Ramos (cell line): ENCODE measurements around the gene ADCYAP1R1.

ENCODE experiments used
- in situ Hi-C: fragments of 300-500 bp; cut with MboI; formaldehyde crosslinking; loops from one replicate; pipeline ENCODE4 v1.14.3; 2022; ENCODE audit warnings: low sequenced_read_pairs; ENCODE audit not compliant: unreplicated experiment

Gene ADCYAP1R1

GRCh38 chr7:31080763-31081162 is 28.7 kb downstream of the ADCYAP1R1 start:
- in situ Hi-C loops: no loop called here

- in situ Hi-C loops: no loop called here
Observed at GRCh38 chr7:31082017-31082416, 29.9 kb downstream of the ADCYAP1R1 start.

GRCh38 chr7:31082447-31082846 is 30.3 kb downstream of the ADCYAP1R1 start:
- in situ Hi-C loops: no loop called here

- in situ Hi-C loops: no loop called here
Observed at GRCh38 chr7:31083210-31083786, 31.2 kb downstream of the ADCYAP1R1 start.

DNA sequence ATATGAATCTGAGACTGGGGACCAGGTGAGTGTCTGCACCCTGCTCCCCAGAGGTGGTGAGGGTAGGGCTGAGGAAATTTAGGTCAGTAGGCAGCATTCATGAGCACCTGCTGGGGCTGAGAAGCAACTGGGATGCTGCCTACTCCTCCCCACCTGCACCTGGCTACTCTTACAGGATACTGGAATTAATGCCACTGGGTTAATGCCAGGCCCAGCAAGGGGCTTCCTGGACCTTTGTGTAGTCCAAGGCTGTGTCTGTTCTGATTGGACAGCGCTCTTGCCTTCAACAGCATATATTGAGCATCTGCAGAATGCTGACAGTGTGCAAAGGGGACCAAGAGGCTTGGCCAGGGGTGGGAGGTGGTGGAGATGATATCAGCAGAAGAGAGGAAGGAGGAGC is 32.1 kb downstream of the ADCYAP1R1 start:
- in situ Hi-C loops: no loop called here

DNA sequence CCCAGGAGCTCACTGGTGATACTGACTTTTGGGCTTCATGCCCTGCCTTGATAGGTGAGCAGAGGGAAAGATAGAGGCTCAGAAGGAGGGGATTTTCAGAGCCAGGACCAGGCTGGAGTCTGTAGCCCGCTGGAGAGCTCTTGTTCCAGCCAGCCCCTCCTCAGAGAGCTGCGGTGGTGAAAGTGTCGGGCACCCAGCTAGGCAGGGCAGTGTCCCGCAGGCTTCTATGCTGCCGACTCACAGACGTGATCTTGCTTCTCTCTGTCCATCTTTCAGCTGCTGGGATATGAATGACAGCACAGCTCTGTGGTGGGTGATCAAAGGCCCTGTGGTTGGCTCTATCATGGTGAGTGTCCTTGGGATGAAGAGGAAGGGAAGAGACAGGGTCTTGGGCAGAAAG is 35.2 kb downstream of the ADCYAP1R1 start:
- in situ Hi-C loops: no loop called here

GRCh38 chr7:31091924-31092434 is 39.9 kb downstream of the ADCYAP1R1 start:
- in situ Hi-C loops: no loop called here

DNA sequence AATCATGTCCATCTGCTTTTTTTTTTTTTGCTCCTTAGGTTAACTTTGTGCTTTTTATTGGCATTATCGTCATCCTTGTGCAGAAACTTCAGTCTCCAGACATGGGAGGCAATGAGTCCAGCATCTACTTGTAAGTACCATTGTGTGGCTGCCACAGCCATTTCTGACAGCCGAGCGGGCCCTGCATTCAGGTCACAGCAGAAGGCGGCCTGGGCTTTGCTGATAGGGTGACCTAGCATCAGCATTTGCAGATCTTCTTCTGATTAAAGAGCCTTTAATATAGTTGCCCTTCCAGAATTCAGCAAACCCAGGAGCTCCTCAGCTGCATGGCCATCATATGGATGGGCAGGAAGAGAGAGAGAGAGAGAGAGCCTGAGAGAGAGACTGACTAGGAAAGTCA is 40.5 kb downstream of the ADCYAP1R1 start:
- in situ Hi-C loops: no loop called here

- in situ Hi-C loops: no loop called here
Observed at GRCh38 chr7:31093282-31093681, 41.2 kb downstream of the ADCYAP1R1 start.

GRCh38 chr7:31094271-31094670 is 42.2 kb downstream of the ADCYAP1R1 start:
- in situ Hi-C loops: no loop called here

GRCh38 chr7:31095286-31096197 is 43.4 kb downstream of the ADCYAP1R1 start:
- in situ Hi-C loops: no loop called here

DNA sequence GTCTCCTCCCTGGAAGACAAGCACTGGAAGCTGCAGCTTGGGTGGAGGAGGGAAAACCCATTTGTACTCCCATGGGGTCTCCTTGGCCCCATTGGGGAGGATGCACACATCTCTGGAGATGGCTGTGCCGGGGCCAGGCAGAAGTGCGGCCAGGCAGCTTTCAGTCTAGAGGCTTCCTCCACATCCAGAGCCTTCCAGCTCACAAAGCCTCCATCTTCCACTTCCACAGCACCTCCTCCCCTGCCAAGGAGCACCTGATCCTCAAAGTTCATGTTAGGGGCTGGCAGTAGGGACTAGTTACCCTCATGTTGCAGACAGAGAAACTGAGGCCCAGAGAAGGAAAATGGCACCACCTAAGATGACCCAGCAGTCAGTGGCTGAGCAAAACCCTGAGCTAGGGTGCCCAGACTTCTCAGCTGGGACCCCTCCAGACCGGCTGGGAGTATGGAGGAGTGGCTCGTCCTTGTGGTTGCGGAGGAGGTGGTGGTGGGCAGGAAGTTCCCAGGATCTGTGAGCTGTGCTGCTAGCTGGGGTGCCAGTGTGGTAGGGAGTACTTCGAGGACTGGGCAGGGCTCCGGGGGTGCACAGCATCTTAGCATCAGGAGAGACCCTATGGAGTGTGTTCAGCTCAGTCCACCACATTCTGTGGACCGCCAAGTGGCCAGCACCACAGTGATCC is 44.2 kb downstream of the ADCYAP1R1 start:
- in situ Hi-C loops: no loop called here

- in situ Hi-C loops: no loop called here
Observed at GRCh38 chr7:31096877-31097258, 44.8 kb downstream of the ADCYAP1R1 start.

- in situ Hi-C loops: no loop called here
Observed at GRCh38 chr7:31098642-31099360, 46.7 kb downstream of the ADCYAP1R1 start.

- in situ Hi-C loops: no loop called here
Observed at GRCh38 chr7:31099451-31100444, 47.6 kb downstream of the ADCYAP1R1 start.

- in situ Hi-C loops: no loop called here
Observed at GRCh38 chr7:31100445-31100844, 48.3 kb downstream of the ADCYAP1R1 start.

GRCh38 chr7:31100871-31101270 is 48.8 kb downstream of the ADCYAP1R1 start:
- in situ Hi-C loops: no loop called here

- in situ Hi-C loops: no loop called here
Observed at GRCh38 chr7:31101544-31101943, 49.4 kb downstream of the ADCYAP1R1 start.
